Measurements from ENCODE around the gene CPXM2. TPM values are rescaled to one million over a fixed set of nuclear protein-coding genes. Genes with fewer than 3 reads are reported as not detected.

Gene CPXM2
- total RNA-seq, 1 experiment from 2014 or later: not detected

GRCh38 chr10:123930340-123931001, 38.9 kb upstream of the CPXM2 start:
- Mint-ChIP-seq H3K9me3 (ENCODE audit: unreplicated experiment) (peaks cover 12% of the 10 kb centered on the region), H3K4me1 (ENCODE audit: low read depth, unreplicated experiment) (no peaks in the 10 kb centered on the region), H3K27me3 (ENCODE audit: insufficient read depth, unreplicated experiment) (no peaks in the 10 kb centered on the region), H3K4me3 (ENCODE audit: unreplicated experiment) (no peak overlapping the region), H3K36me3 (ENCODE audit: insufficient read depth, unreplicated experiment) (no peaks in the 10 kb centered on the region), H3K27ac (ENCODE audit: unreplicated experiment) (no peak overlapping the region)
- 0 out of 2 replicates have a peak, but pooled peaks cover 3% of the 10 kb centered on the region for H3K9me3 ChIP-seq
- no peaks in the 10 kb centered on the region for H3K4me1 ChIP-seq
- DNase-seq: no peak
- H3K36me3 ChIP-seq (ENCODE audit: control insufficient read depth, insufficient read depth, low read length): no peaks in the 10 kb centered on the region
- POLR2A ChIA-PET: no interaction called here
- no peaks in the 10 kb centered on the region for H3K27me3 ChIP-seq (replicated peaks; ENCODE audit: control insufficient read depth, insufficient read depth, low read length)
- TF ChIP-seq CTCF (IDR thresholded peaks at IDR 0.05; ENCODE audit: insufficient read depth in 1 of 2, low read depth in 1 of 2, low read length in 1 of 2, severe bottlenecking in 1 of 2, unreplicated experiment in 1 of 2): no peak
- CTCF ChIA-PET: no interaction called here
- no TSS peak for BruUV-seq (replicated peaks)
- intact Hi-C loops (cut with micrococcal nuclease; ENCODE audit: unreplicated experiment): no loop called here
- no peak overlapping the region for H3K4me3 ChIP-seq (ENCODE audit: low read depth, low read length)

GRCh38 chr10:123929791-123930190, 38.2 kb upstream of the CPXM2 start:
- H3K27me3 ChIP-seq (replicated peaks; ENCODE audit: control insufficient read depth, insufficient read depth, low read length): no peaks in the 10 kb centered on the region
- H3K4me1 ChIP-seq: no peaks in the 10 kb centered on the region
- H3K4me3 Mint-ChIP-seq (ENCODE audit: unreplicated experiment): no peak overlapping the region
- intact Hi-C loops (cut with micrococcal nuclease; ENCODE audit: unreplicated experiment): no loop called here
- ChIA-PET CTCF (no interaction called here), POLR2A (no interaction called here)
- no peak for TF ChIP-seq CTCF (IDR thresholded peaks at IDR 0.05; ENCODE audit: insufficient read depth in 1 of 2, low read depth in 1 of 2, low read length in 1 of 2, severe bottlenecking in 1 of 2, unreplicated experiment in 1 of 2)
- H3K4me3 ChIP-seq (ENCODE audit: low read depth, low read length): no peak overlapping the region
- H3K27me3 Mint-ChIP-seq (ENCODE audit: insufficient read depth, unreplicated experiment): no peaks in the 10 kb centered on the region
- no TSS peak for BruUV-seq (replicated peaks)
- 0 out of 2 replicates have a peak, but pooled peaks cover 3% of the 10 kb centered on the region for H3K9me3 ChIP-seq
- no peaks in the 10 kb centered on the region for H3K4me1 Mint-ChIP-seq (ENCODE audit: low read depth, unreplicated experiment)
- DNase-seq: no peak
- no peaks in the 10 kb centered on the region for H3K36me3 Mint-ChIP-seq (ENCODE audit: insufficient read depth, unreplicated experiment)
- H3K9me3 Mint-ChIP-seq (ENCODE audit: unreplicated experiment): peaks cover 10% of the 10 kb centered on the region
- no peak overlapping the region for H3K27ac Mint-ChIP-seq (ENCODE audit: unreplicated experiment)
- no peaks in the 10 kb centered on the region for H3K36me3 ChIP-seq (ENCODE audit: control insufficient read depth, insufficient read depth, low read length)

- BruUV-seq (replicated peaks): no TSS peak
- Mint-ChIP-seq H3K4me3 (ENCODE audit: unreplicated experiment) (no peak overlapping the region), H3K27me3 (ENCODE audit: insufficient read depth, unreplicated experiment) (no peaks in the 10 kb centered on the region), H3K9me3 (ENCODE audit: unreplicated experiment) (peaks cover 10% of the 10 kb centered on the region), H3K36me3 (ENCODE audit: insufficient read depth, unreplicated experiment) (no peaks in the 10 kb centered on the region), H3K4me1 (ENCODE audit: low read depth, unreplicated experiment) (no peaks in the 10 kb centered on the region), H3K27ac (ENCODE audit: unreplicated experiment) (no peak overlapping the region)
- no peak for TF ChIP-seq CTCF (IDR thresholded peaks at IDR 0.05; ENCODE audit: insufficient read depth in 1 of 2, low read depth in 1 of 2, low read length in 1 of 2, severe bottlenecking in 1 of 2, unreplicated experiment in 1 of 2)
- Histone ChIP-seq H3K27me3 (replicated peaks; ENCODE audit: control insufficient read depth, insufficient read depth, low read length) (no peaks in the 10 kb centered on the region), H3K9me3 (0 out of 2 replicates have a peak, but pooled peaks cover 3% of the 10 kb centered on the region), H3K4me3 (ENCODE audit: low read depth, low read length) (no peak overlapping the region), H3K4me1 (no peaks in the 10 kb centered on the region), H3K36me3 (ENCODE audit: control insufficient read depth, insufficient read depth, low read length) (no peaks in the 10 kb centered on the region)
- POLR2A ChIA-PET: no interaction called here
- CTCF ChIA-PET: no interaction called here
- DNase-seq: no peak
- intact Hi-C loops (cut with micrococcal nuclease; ENCODE audit: unreplicated experiment): no loop called here
Measured at GRCh38 chr10:123928427-123928826, 36.8 kb upstream of the CPXM2 start.

Measured in Caco-2 (cell line).